ENCODE data around the gene TEX51.

TEX51 gene

DNA sequence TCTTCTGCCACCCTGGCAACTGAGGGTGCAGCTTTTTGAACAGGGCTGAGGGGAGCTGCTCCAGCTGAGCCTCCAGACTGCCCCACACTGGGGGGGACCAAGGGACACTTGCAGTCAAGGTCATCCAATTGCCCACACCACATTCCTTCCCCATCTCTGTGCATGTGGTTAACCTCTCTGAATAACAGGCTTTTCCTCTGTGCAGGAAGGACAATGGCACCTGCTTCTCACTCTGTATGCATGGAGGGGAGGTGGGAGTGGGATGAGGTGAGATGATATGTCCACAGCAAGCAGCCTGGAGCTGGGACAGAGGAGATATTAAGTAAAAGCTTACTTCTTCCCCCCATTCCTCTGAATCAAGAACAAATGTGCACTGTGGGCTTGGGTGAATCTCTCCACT lies 39.1 kb upstream of the TEX51 start:
- Histone ChIP-seq H3K4me1 (ENCODE audit: low read depth, poor library complexity, severe bottlenecking) (no peaks in the 10 kb centered on the region), H3K4me3 (IDR thresholded peaks at IDR 0.05; ENCODE audit: insufficient read depth, low read depth, low read length) (no peak overlapping the region), H4K20me1 (ENCODE audit: insufficient read depth) (no peaks in the 10 kb centered on the region), H3K27ac (no peak overlapping the region), H3K4me2 (no peak overlapping the region), H3K36me3 (ENCODE audit: insufficient read depth) (no peaks in the 10 kb centered on the region), H2AFZ (ENCODE audit: low read depth) (no peak overlapping the region), H3K79me2 (ENCODE audit: insufficient read depth, low read depth) (no peaks in the 10 kb centered on the region), H3K9ac (no peak overlapping the region), H3K27me3 (ENCODE audit: insufficient read depth, low read depth) (no peaks in the 10 kb centered on the region)
- TF ChIP-seq, protein P1, sequence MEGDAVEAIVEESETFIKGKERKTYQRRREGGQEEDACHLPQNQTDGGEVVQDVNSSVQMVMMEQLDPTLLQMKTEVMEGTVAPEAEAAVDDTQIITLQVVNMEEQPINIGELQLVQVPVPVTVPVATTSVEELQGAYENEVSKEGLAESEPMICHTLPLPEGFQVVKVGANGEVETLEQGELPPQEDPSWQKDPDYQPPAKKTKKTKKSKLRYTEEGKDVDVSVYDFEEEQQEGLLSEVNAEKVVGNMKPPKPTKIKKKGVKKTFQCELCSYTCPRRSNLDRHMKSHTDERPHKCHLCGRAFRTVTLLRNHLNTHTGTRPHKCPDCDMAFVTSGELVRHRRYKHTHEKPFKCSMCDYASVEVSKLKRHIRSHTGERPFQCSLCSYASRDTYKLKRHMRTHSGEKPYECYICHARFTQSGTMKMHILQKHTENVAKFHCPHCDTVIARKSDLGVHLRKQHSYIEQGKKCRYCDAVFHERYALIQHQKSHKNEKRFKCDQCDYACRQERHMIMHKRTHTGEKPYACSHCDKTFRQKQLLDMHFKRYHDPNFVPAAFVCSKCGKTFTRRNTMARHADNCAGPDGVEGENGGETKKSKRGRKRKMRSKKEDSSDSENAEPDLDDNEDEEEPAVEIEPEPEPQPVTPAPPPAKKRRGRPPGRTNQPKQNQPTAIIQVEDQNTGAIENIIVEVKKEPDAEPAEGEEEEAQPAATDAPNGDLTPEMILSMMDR (conservative IDR thresholded peaks at IDR 0.05; ENCODE audit: low read depth, low read length), result no peak

- Histone ChIP-seq H2AFZ (ENCODE audit: low read depth) (no peak overlapping the region), H3K36me3 (ENCODE audit: insufficient read depth) (no peaks in the 10 kb centered on the region), H3K27ac (no peak overlapping the region), H4K20me1 (ENCODE audit: insufficient read depth) (no peaks in the 10 kb centered on the region), H3K4me3 (IDR thresholded peaks at IDR 0.05; ENCODE audit: insufficient read depth, low read depth, low read length) (no peak overlapping the region), H3K9ac (no peak overlapping the region), H3K27me3 (ENCODE audit: insufficient read depth, low read depth) (no peaks in the 10 kb centered on the region), H3K79me2 (ENCODE audit: insufficient read depth, low read depth) (no peaks in the 10 kb centered on the region), H3K4me2 (no peak overlapping the region), H3K4me1 (ENCODE audit: low read depth, poor library complexity, severe bottlenecking) (no peaks in the 10 kb centered on the region)
- TF ChIP-seq, protein P1 (conservative IDR thresholded peaks at IDR 0.05; ENCODE audit: low read depth, low read length), result no peak
Measured at GRCh38 chr2:126860385-126860784, 38.3 kb upstream of the TEX51 start.

DNA sequence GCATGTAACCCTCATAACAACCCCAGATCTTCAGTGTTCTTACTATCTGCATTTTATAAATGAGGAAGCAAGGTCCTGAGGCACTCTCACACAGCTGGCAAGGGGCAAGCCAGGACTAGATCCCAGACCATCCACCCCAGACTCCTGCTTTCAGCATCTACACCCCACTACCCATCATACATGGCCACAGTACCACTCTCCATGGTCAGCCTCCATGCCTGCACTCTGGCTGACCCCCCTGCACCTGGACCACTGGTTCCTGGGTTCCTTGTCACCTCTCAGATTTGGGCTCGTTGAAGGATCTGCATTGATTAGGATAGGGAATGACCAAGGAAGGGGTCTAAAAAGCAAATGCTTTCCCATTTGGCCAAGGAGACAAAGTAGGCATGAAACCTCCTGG lies 36.0 kb upstream of the TEX51 start:
- H3K4me3 ChIP-seq (IDR thresholded peaks at IDR 0.05; ENCODE audit: insufficient read depth, low read depth, low read length), result no peak overlapping the region
- H3K4me1 ChIP-seq (ENCODE audit: low read depth, poor library complexity, severe bottlenecking), result no peaks in the 10 kb centered on the region
- no peak overlapping the region for H3K4me2 ChIP-seq
- H2AFZ ChIP-seq (ENCODE audit: low read depth), result no peak overlapping the region
- no peak overlapping the region for H3K27ac ChIP-seq
- no peaks in the 10 kb centered on the region for H3K27me3 ChIP-seq (ENCODE audit: insufficient read depth, low read depth)
- no peaks in the 10 kb centered on the region for H3K36me3 ChIP-seq (ENCODE audit: insufficient read depth)
- no peaks in the 10 kb centered on the region for H3K79me2 ChIP-seq (ENCODE audit: insufficient read depth, low read depth)
- no peak overlapping the region for H3K9ac ChIP-seq
- H4K20me1 ChIP-seq (ENCODE audit: insufficient read depth), result no peaks in the 10 kb centered on the region
- TF ChIP-seq, protein P1 (conservative IDR thresholded peaks at IDR 0.05; ENCODE audit: low read depth, low read length), result no peak

- Histone ChIP-seq H3K4me3 (IDR thresholded peaks at IDR 0.05; ENCODE audit: insufficient read depth, low read depth, low read length) (no peak overlapping the region), H3K27me3 (ENCODE audit: insufficient read depth, low read depth) (no peaks in the 10 kb centered on the region), H3K27ac (no peak overlapping the region), H3K36me3 (ENCODE audit: insufficient read depth) (no peaks in the 10 kb centered on the region), H3K79me2 (ENCODE audit: insufficient read depth, low read depth) (no peaks in the 10 kb centered on the region), H3K9ac (no peak overlapping the region), H3K4me1 (ENCODE audit: low read depth, poor library complexity, severe bottlenecking) (no peaks in the 10 kb centered on the region), H4K20me1 (ENCODE audit: insufficient read depth) (no peaks in the 10 kb centered on the region), H3K4me2 (no peak overlapping the region), H2AFZ (ENCODE audit: low read depth) (no peak overlapping the region)
- TF ChIP-seq, protein P1 (conservative IDR thresholded peaks at IDR 0.05; ENCODE audit: low read depth, low read length), result no peak
Measured at GRCh38 chr2:126863336-126864015, 35.2 kb upstream of the TEX51 start.
